HG03432 (cell line): ENCODE data around the gene PCP4.

Experiments
- ATAC-seq: cut with Tn5 transposase; IDR thresholded peaks from one replicate; pipeline ENCODE4 v1.9.1; 2021; ENCODE audit warnings: mild to moderate bottlenecking, moderate library complexity; ENCODE audit not compliant: unreplicated experiment

PCP4 gene

DNA sequence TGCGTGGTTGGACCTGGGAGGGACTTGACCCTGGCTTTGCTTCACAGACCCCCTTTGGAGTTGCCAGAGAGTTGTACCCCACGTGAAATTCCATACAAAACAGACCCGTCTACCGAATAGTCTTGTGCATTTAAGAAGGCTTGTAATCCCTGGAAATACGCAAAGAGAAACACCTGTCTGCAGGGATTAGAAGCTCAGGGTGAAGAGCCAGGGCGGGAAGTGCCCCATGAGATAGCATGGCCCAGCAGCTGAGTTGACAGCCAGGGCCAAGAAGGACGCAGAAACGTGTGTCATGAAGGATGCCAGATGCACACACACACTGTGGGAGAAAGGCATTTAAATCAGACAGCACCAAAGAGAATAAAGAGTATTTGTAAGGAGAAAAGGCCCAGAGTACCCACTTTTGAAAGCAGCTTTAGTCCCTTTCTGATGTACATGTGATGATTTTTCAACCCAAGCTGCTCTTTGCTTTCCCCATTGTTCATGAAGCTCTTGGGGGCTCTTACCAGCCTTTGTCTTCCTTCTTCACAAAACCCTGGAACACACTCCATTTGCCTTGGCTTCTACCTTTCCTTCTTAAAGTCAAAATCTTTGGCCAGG, 46.6 kb downstream of the PCP4 start:
- ATAC-seq, result no peak

DNA sequence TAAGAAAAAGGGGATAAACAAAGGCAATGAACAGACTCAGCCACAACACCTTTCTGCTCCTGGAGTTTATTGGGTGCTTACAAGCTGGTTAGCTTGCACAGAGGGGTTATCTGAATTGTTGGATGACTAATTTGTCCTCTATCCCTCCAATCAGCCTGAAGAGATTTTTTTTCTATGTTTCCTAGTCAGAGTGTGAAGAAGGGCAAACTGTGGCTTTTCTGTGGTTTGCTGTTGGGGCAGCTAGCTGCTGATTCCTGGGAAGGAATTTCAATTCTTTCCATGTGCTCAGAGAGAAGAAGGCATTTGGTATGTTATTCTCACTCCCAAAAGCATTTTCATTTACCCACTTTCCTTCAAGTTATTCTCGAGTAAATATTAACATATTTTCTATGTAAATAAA, 48.6 kb downstream of the PCP4 start:
- ATAC-seq, result no peak

DNA sequence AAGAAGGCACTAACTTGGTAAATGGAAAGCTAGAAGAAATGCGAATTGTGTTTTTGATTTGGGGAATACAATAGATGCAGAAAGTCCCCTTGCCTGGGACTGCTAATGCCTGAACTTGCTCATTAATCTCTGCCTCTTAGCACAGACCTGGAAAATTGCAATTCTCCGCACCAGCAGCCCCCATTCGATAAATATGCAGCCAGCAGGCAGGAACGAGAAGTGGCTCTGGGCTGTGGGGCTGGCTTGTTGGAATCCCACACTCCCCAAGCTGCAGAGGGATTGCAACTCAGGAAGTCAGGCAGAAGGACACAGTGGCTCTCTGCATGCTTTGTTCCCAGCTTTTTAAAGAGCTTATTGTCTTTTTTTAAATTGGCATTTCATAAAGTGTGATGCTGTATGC, 51.3 kb downstream of the PCP4 start:
- ATAC-seq, result no peak

DNA sequence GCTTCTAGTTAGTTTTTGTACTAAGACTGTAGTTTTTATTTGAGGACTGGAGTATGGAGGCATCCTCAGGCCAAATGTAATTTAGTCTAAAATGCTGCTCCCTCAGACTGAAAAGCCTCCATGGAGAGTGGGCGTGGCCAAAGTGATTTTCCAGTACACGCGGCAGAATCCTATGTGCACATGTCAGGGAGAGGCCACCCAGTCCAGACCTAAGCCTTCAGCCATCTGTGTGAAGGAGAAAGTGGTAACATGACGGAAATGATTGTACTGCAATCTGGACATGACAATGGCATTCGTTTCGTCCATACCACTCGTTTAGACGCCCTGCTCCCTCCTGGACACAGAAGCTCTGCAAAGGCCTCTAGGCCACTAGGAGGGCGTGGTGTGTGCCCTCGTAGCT, 56.2 kb downstream of the PCP4 start:
- no peak for ATAC-seq

DNA sequence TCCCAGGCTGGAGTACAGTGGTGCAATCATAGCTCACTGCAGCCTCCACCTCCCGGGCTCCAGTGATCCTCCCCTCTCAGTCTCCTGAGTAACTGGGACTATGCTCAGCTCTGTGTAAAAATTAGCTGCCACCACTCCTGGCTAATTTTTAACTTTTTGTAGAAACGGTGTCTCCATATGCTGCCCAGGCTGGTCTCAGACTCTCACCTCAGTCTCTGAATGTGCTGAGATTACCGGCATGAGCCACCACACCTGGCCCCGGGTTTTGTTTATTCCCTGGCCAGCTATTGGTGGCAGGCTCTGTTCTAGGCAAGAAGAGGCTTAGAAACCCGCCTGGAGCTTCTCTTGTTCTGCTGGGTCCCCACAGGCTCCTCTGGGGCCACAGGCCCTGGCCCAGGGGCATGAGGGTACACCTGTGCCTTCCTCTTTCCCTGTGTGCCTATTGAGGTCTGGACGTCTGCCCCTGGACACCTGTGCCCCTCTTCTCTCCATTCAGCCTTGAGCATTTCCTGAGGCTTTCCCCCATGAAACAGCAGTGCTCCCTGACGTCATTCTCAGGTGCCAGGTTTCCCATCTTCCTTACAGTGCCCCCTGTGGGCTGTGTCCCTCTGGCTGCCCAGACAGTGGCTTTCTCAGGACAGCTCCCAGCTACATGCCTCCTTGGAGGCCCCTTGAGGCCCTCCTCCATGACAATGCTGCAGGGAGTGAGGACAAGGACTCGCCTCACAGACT, 57.5 kb downstream of the PCP4 start:
- ATAC-seq, result no peak

DNA sequence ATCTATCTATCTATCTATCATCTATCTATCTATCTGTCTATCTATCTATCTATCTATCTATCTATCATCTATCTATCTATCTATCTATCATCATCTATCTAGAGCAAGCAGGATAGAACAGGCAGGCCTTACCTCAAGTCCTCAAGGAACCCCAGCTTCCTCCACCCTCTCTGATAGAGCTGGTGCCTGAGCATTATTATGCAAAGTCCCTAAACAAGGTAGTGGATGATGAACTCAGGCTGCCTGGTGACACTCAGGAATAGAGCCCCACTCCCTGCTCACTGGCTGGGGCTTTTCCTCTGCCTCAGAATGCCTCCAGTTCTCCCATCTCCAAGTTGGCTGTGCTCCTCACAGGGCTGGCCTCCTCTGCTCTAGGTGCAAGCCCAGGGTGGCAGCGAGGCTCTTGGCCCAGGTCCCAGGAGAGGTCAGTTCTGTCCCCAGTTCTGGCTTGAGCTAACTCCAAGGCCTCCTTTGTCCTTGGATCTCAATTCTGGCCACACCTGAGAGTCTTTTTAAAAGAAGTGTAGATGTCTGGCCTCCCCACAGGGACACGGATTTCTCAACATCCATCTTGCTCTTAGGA, 60.2 kb downstream of the PCP4 start:
- ATAC-seq, result no peak

DNA sequence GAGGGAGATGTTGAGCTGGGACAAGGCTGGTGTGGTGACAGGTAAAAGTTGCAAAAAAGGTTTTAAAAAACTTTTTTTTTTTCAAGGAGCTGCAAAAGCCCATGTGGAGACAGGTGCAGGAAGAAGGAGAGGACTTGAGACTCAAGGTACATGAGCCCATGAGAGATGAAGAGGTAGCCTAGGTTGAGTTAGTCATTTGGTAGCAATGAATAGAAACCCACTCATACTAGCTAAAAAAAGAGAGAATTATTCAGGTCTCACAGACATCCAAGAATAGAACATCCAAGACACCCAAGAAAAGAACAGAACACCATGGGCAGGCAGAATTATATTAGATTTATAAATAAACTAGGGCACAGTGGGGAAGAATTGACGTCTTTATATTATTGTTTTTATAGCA, 65.1 kb downstream of the PCP4 start:
- ATAC-seq, result no peak

DNA sequence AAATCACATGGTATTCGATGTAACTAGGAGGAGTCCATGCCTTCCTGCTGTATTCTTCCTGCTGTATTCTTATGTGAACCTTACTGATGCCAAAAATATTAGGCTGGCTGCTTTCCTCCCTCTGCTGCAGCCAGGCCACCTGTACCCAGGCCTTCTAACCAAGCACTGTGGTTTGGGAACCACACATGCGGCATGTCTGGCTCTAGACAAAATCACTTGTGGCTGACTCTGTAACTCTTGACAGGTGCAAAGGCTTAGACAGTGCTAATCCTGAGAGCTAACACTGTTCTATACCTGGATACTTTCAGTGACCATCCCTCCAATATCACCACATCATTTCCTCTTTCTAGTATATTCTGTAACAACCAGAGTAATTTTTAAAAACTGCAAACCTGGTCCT, 67.7 kb downstream of the PCP4 start:
- ATAC-seq, result no peak

DNA sequence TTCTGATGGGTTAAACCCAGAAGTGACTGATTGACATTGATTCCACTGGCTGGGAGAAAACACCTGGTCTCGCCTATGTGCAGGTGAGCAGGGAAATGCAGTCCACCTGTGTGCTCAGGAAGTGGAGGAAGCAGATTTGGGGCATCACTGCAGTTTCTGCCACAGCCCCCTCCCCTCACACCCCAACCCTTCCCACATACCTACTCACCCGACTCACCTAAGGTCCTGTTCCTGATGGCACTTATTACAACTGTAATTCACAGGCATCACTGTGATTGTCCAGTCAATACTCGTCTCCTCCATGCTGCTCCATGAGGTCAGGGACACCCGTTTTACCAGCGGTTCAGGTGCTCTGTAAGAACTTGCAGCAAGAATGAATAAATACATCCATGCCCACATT, 68.5 kb downstream of the PCP4 start:
- ATAC-seq, result no peak

DNA sequence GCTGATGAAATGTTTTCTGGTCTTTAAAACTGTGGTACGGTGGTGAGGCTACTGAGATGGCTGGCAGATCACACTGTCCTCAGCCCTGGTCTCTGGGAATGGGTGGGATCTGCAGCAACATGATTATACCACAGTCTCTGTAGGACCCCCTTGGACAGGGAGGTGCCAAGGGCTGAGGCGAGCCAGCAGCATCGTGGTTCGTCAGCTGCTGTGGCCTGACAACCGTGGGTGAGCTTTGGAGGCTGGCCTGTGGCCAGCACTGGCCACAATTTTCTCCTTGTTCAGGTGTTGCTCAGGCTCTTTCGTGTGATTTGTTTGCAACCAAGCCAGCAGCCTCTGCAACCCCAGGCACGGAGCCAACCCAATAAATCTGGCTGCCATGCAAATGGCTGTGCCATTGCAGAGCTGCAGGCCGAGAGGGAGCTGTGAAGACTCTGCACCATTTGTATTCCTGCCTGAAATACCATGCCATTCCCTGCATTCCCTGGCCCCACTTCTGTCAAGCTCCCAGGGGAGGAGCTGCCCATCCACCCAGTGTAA, 70.9 kb downstream of the PCP4 start:
- no peak for ATAC-seq

DNA sequence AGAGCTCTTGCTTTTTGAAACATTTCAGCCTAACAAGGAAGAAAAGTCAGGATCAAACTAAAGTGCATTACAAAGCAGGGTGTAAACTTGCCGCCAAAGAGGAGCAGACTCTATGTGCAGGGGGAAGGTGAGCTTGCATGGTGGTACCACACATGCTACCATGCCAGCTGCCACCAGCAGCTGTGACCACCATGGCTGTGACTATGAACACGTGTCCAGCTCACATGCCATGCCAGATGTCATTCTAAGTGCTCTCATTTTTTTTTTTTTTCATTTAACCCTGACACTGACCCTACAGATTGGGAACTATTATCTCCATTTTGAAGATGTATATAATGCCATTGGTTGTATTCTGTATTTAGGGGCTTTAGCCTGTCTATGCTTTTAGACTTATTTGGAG, 79.0 kb downstream of the PCP4 start:
- no peak for ATAC-seq

DNA sequence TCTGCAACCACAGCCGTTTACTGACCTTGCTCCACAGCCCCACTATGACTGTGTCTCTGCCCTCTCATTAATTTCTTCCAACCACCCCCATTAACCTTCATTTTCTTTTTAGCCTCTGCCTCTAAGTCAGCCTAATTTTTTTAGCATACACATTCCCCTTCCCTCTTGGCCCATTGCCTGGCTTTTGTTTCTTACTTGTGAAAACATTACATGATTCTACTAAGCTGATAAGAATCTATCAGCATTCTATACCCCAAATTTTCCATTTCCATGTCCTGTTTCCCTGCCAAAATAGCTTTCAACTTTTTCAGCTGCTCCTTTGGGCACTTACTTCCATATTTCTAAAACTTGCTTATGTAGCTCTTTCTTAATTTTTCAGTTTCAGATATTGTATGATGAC, 79.8 kb downstream of the PCP4 start:
- no peak for ATAC-seq

DNA sequence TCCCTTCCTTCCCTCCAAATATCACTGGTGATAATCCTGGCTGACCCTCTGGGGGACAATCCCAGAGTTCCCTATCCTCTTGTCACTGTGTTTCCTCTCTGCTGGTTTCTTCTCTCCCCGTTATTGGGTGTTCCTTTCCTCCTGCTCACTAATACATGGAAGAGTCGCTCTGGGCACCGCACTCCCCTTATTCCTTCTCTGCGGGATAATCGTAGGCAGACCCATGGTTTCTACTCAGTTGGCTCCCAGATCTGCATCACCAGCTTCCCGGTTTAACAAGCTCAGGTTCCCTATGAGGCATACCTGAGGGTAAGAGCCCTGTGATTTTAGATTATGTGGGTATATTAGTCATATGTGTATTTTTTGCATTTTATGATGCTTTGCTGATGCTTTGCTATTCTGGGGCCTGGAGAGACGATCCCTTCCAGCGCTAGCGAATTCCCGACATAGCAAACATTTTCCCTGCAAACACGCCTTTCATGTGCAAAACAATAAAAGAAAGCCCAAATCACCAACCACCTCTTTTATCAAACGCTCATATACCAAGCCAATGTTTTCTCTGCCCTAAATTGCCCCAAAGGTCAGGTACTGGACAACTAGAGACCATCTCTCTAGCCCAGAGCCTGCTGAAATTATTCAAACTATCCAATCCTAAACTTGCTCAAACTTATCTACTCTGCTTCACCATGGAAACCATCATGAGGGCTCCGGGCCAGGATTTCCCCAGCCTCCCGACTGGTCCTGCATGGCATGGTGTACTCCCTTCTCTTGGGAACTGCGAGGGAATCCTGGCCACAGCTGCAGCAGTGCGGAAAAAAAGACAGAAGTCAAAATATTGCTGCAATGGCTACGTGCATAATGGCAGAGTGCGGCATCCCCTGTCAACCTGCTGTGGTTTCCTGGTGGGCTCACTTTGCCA, 84.2 kb downstream of the PCP4 start:
- ATAC-seq, result no peak

DNA sequence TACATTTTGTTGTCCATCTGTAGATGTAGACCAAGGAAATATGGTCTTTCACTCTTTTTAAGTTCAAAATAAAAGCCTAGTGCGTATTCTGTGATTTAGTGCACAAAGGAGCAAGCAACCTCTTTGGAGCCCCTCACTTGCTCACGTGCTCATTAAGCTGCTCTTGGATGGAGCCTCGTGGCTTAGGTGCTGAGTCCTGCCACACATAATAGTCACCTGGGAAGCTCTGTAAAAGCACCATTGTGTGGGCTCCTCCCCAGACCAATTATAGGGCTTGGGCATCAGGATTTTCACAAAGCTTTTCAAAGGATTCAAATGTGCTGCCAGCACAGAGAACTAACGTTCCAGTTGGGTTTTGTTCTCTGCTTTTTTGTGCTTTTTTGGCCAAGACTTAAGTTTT, 85.0 kb downstream of the PCP4 start:
- ATAC-seq, result no peak

DNA sequence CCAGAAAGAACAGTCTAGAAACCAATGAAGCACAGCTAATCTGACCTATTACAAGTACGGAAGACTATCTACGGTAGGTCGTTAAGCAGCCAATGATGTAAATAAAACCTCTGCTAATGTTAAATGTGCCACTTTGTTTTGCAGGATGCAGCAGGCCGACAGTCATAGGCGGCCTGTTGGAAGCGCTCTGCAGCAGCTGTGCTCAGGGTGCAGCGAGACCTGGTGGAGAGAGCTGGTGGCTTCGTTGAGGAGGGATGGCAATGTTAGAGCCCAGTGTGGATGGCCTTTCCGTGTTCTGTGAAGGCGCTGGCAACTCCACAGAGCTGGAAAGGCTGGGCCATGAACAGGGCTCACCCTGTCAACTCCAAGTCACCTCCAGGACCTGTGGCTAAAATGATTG, 87.3 kb downstream of the PCP4 start:
- ATAC-seq, result no peak

DNA sequence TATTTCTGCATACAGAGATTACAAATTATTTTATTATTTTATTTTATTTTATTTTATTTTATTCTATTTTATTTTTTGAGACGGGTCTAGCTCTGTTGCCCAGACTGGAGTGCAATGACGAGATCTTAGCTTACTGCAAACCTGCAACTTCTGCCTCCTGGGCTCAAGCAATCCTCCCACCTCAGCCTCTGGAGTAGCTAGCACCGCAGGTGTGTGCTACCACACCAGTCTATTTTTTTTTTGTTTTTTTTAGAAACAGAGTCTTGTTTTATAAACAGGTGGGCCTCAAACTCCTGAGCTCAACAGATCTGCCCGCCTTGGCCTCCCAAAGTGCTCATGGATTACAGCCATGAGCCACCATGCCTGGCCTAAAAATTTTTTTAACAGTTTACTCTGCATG, 88.1 kb downstream of the PCP4 start:
- ATAC-seq, result no peak

DNA sequence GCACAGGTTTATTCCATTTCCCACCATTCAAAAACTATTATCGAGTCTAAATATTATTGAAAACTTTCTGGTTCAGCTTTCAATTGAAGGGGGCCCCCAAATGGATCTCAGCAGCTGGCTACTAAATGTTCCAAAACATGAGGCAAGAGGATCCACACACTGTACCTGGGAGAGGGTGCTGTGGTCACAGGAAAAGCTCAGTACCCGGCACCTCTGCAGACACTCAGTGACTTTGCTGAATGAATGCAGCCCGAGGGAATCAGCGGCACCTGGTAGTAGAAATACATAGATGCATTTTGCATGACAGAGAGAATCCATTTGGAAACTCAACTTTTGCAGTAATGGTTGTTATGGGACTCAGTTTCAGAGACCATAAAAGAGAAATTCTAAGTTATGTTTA, 89.3 kb downstream of the PCP4 start:
- no peak for ATAC-seq

DNA sequence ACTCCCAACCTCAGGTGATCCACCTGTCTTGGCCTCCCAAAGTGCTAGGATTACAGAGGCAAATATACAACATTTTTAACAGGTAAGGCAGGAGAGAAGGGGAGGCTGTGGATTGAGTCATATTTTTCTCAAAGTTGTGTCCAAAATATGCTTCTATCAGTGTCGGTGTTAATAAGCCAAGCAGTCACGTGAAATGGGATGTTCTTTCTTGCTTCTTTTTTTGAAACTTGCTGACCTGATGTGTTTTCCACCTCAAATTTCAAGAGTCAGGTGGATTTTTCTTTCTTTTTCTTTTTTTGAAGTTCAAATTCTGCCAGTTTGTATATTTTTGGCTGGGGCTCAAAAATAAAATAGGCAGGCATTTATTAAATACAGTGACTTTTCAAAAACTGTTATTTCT, 91.5 kb downstream of the PCP4 start:
- ATAC-seq, result no peak

DNA sequence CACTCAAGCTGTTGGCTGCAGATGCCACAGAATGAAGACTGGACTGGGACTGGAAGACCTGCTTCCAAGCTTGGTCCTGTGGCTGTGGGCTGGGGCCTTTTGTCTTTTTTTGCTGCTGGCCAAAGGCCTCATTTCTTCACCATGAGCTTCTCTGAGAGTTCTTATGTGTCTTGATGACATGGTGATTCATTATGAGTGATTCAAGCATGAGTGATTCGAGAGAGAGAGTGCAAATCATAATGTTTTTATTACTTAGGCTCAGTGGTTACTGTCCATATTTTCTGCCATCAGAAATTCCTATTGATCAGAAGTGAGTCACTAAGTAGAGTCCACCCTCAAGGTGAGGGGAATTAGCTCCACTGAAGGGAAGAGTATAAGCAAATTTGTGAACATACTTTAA, 94.0 kb downstream of the PCP4 start:
- ATAC-seq, result no peak

DNA sequence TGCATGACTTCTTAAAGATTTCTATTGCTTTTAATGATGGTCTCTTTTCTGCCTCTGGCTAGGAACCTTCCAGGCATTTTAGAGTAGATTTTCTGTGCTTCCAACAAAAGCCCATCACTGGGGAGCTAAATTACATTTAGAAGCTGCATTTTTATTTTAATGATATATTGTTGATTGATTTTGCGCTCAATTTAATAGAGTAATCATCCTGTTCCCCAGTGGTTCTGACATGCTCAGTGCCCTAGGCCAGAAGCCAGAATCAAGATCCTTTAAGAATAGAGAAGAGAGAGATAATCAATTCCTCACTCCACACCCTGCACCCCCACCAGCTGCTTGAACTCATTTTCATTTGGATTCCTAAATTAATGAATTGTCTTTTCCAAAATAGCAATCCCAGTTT, 97.8 kb downstream of the PCP4 start:
- ATAC-seq, result no peak

DNA sequence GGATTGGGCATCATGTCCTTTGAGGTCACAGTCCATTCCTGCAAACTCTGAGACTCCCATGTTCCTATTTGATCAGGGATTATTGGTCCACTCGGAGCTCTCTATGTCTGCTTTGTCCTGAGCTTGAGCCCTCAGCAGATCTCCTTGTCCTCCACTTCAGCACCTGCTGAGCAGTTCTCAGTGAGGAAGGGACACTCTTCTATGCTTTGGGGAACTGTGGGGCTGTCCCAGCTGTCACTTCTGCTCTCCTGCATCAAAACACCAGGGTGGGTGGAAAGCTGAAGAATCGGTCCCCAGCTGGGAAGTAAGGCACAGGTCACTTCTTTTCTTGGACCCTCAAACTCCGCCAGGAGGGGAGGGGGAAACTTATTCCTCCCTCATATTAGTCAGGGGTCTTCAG, 99.5 kb downstream of the PCP4 start:
- no peak for ATAC-seq
